ENCODE data around the gene SCAMP4.

GRCh38 chr19:1880611-1881392 lies 24.4 kb upstream of the SCAMP4 start:
- TF ChIP-seq POLR2A (IDR thresholded peaks at IDR 0.05) (no peak), CTCF (IDR thresholded peaks at IDR 0.05) (no peak)
